ENCODE data around the gene SELENOK.

SELENOK gene

DNA sequence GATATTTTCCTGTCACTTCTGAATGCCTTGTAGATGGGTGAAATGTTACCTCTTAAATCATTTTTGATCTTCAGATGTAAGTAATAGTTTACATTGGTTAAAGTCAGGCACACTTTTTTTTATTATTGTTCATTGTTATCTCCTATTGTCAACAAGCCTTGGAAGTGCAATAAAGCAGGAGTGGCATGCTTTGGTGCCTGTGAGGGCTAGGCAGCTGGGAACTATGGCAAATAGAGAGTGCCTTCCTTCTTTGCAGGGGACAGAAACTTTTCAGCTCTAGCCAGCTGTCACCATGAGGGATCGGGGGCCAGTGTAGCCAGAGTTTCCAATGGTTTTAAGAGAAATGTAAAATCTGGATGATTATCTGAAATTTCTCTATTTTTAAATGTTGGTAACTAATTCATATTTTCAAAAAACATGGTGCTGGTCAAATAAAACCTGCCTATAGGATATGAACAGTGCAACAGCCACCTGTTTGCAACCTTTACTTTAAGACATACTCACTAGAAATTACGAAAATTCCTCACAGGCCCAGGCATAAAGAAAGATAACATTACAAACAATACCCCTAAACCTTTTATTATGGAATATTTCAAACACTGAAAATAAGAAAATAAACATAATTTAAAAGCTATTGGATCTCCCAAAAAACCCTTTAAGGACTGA, 9.1 kb upstream of the SELENOK start:
- H3K4me3 ChIP-seq (IDR thresholded peaks at IDR 0.05; ENCODE audit: insufficient read depth, low read depth, low read length) = no peak overlapping the region
- H4K20me1 ChIP-seq (ENCODE audit: insufficient read depth) = no peaks in the 10 kb centered on the region
- no peak overlapping the region for H3K9ac ChIP-seq
- no peaks in the 10 kb centered on the region for H3K4me1 ChIP-seq (ENCODE audit: low read depth, poor library complexity, severe bottlenecking)
- H2AFZ ChIP-seq (ENCODE audit: low read depth) = no peak overlapping the region
- TF ChIP-seq, protein P1, sequence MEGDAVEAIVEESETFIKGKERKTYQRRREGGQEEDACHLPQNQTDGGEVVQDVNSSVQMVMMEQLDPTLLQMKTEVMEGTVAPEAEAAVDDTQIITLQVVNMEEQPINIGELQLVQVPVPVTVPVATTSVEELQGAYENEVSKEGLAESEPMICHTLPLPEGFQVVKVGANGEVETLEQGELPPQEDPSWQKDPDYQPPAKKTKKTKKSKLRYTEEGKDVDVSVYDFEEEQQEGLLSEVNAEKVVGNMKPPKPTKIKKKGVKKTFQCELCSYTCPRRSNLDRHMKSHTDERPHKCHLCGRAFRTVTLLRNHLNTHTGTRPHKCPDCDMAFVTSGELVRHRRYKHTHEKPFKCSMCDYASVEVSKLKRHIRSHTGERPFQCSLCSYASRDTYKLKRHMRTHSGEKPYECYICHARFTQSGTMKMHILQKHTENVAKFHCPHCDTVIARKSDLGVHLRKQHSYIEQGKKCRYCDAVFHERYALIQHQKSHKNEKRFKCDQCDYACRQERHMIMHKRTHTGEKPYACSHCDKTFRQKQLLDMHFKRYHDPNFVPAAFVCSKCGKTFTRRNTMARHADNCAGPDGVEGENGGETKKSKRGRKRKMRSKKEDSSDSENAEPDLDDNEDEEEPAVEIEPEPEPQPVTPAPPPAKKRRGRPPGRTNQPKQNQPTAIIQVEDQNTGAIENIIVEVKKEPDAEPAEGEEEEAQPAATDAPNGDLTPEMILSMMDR (conservative IDR thresholded peaks at IDR 0.05; ENCODE audit: low read depth, low read length) = no peak
- no peak overlapping the region for H3K27ac ChIP-seq
- H3K4me2 ChIP-seq = no peak overlapping the region
- H3K36me3 ChIP-seq (ENCODE audit: insufficient read depth) = no peaks in the 10 kb centered on the region
- no peaks in the 10 kb centered on the region for H3K79me2 ChIP-seq (ENCODE audit: insufficient read depth, low read depth)
- no peaks in the 10 kb centered on the region for H3K27me3 ChIP-seq (ENCODE audit: insufficient read depth, low read depth)

DNA sequence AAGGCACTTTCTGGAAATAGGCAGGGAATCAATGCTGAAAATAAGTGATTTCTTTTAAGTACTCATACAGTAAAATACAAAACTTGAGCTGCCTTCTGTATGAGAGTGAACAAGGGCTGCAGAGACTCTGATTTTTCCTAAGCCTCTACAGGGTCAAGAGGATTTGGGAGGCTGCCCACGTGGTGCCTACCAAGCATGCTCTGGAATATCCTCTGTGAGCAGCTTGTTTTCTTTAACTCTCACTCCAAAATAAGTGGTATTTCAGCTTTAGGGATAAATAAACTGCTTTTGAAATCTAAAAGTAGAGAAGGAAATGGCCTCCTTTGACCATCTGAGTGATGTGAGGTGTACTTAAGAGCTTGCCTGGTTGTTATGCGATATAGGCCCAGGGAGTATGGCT, 8.1 kb upstream of the SELENOK start:
- no peaks in the 10 kb centered on the region for H3K4me1 ChIP-seq (ENCODE audit: low read depth, poor library complexity, severe bottlenecking)
- H3K27ac ChIP-seq = no peak overlapping the region
- TF ChIP-seq, protein P1 (conservative IDR thresholded peaks at IDR 0.05; ENCODE audit: low read depth, low read length) = no peak
- no peaks in the 10 kb centered on the region for H3K79me2 ChIP-seq (ENCODE audit: insufficient read depth, low read depth)
- no peak overlapping the region for H3K9ac ChIP-seq
- H4K20me1 ChIP-seq (ENCODE audit: insufficient read depth) = no peaks in the 10 kb centered on the region
- no peak overlapping the region for H3K4me2 ChIP-seq
- no peaks in the 10 kb centered on the region for H3K36me3 ChIP-seq (ENCODE audit: insufficient read depth)
- no peak overlapping the region for H3K4me3 ChIP-seq (IDR thresholded peaks at IDR 0.05; ENCODE audit: insufficient read depth, low read depth, low read length)
- H2AFZ ChIP-seq (ENCODE audit: low read depth) = no peak overlapping the region
- no peaks in the 10 kb centered on the region for H3K27me3 ChIP-seq (ENCODE audit: insufficient read depth, low read depth)

- Histone ChIP-seq H3K36me3 (ENCODE audit: insufficient read depth) (no peaks in the 10 kb centered on the region), H3K9ac (peak overlapping the region; percentile 39; the same call in 1 of the 2 replicates), H3K27ac (peak overlapping the region; percentile 82), H3K4me1 (ENCODE audit: low read depth, poor library complexity, severe bottlenecking) (peaks cover 33% of the 10 kb centered on the region), H3K27me3 (ENCODE audit: insufficient read depth, low read depth) (no peaks in the 10 kb centered on the region), H4K20me1 (ENCODE audit: insufficient read depth) (no peaks in the 10 kb centered on the region), H3K79me2 (ENCODE audit: insufficient read depth, low read depth) (peaks cover 42% of the 10 kb centered on the region), H3K4me3 (IDR thresholded peaks at IDR 0.05; ENCODE audit: insufficient read depth, low read depth, low read length) (no peak overlapping the region), H3K4me2 (peak overlapping the region; percentile 91), H2AFZ (ENCODE audit: low read depth) (peak overlapping the region; percentile 50; the same call in 1 of the 2 replicates)
- TF ChIP-seq, protein P1 (conservative IDR thresholded peaks at IDR 0.05; ENCODE audit: low read depth, low read length) = no peak
Measured at GRCh38 chr3:53892286-53892637, 603 bp upstream of the SELENOK start.

DNA sequence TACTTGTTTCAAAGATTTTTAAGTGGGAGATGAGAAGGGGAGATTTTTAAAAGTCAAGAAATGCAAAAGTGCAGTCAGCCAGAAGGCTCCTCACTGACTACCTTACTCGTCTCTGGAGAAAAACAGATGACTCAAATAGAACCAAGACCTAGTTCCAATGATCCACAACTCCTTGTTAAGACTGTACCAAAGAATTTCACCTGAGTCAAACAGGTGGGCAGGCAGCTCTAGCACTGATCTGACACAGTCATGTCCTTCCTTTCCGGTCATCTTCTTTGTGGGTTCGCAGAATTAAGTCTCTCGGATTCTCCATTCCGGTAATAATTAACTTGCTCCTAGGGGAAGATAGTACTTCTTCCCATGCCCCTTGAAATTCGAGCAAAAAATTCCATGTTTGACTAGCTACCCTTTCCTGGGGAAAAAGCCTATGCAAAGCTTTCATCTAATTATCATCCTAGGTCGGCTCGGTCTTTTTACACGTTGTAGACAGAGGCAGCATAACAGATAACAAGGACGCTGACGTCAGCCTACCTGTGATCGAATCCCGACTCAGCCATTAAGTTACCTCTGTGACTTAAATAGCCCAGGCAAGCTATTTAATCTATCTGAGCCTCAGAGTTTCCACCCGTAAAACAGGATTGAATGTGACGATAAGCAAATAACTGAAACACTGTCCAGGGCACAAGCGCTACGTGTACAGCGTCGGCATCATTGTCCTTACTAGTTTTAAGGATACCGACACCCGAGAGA, 758 bp downstream of the SELENOK start:
- H3K9ac ChIP-seq = peak overlapping the region; percentile 91
- H3K27me3 ChIP-seq (ENCODE audit: insufficient read depth, low read depth) = no peaks in the 10 kb centered on the region
- peaks cover 47% of the 10 kb centered on the region for H3K4me1 ChIP-seq (ENCODE audit: low read depth, poor library complexity, severe bottlenecking)
- TF ChIP-seq, protein P1 (conservative IDR thresholded peaks at IDR 0.05; ENCODE audit: low read depth, low read length) = no peak
- H2AFZ ChIP-seq (ENCODE audit: low read depth) = peak overlapping the region; percentile 34; the same call in 1 of the 2 replicates
- peak overlapping the region; percentile 52 for H3K4me2 ChIP-seq
- H3K4me3 ChIP-seq (IDR thresholded peaks at IDR 0.05; ENCODE audit: insufficient read depth, low read depth, low read length) = peak overlapping the region; percentile 19
- no peaks in the 10 kb centered on the region for H3K36me3 ChIP-seq (ENCODE audit: insufficient read depth)
- H3K27ac ChIP-seq = peak overlapping the region; percentile 82
- H4K20me1 ChIP-seq (ENCODE audit: insufficient read depth) = no peaks in the 10 kb centered on the region
- H3K79me2 ChIP-seq (ENCODE audit: insufficient read depth, low read depth) = peaks cover 42% of the 10 kb centered on the region

Data from KMS-11 (cell line).